ENCODE results near the gene IL1R1.
A peak's percentile ranks its signal among the peaks of the same experiment; 100 is the strongest.
"Not testable (repeated sequence)": the region's sequence is repeated elsewhere in the genome, so short reads cannot be mapped to it uniquely, and the experiment has no call there.

The IL1R1 gene

GRCh38 chr2:102141970-102142828, at the start of gene IL1R1:
TSS of gene IL1R1 (plus strand) at chr2:102142746. CDS start at chr2:102157725, 14,979 bp downstream.
- peak in 1 of 2 experiments; percentile 19 for DNase-seq

GRCh38 chr2:102093662-102094061, 48.9 kb upstream of the IL1R1 start:
- DNase-seq, result no peak

GRCh38 chr2:102094917-102095316, 47.6 kb upstream of the IL1R1 start:
- DNase-seq, result no peak

- DNase-seq, result no peak
Observed at GRCh38 chr2:102096103-102096502, 46.4 kb upstream of the IL1R1 start.

GRCh38 chr2:102098756-102099155, 43.8 kb upstream of the IL1R1 start:
- no peak for DNase-seq

- DNase-seq, result no peak
Observed at GRCh38 chr2:102099536-102100298, 42.8 kb upstream of the IL1R1 start.

GRCh38 chr2:102100371-102101096, 42.0 kb upstream of the IL1R1 start:
- DNase-seq, result no peak

- no peak for DNase-seq
Observed at GRCh38 chr2:102101097-102101848, 41.3 kb upstream of the IL1R1 start.

- no peak for DNase-seq
Observed at GRCh38 chr2:102101849-102102635, 40.5 kb upstream of the IL1R1 start.

- not testable (repeated sequence) for DNase-seq
Observed at GRCh38 chr2:102102636-102102948, 40.0 kb upstream of the IL1R1 start.

- no peak for DNase-seq
Observed at GRCh38 chr2:102103284-102103683, 39.3 kb upstream of the IL1R1 start.

GRCh38 chr2:102103992-102104871, 38.3 kb upstream of the IL1R1 start:
- no peak for DNase-seq

GRCh38 chr2:102106133-102106556, 36.4 kb upstream of the IL1R1 start:
- DNase-seq, result no peak

- DNase-seq, result not testable (repeated sequence)
Observed at GRCh38 chr2:102106813-102107740, 35.5 kb upstream of the IL1R1 start.

GRCh38 chr2:102107741-102108070, 34.8 kb upstream of the IL1R1 start:
- DNase-seq, result no peak

GRCh38 chr2:102109016-102109415, 33.5 kb upstream of the IL1R1 start:
- DNase-seq, result no peak

- DNase-seq, result no peak
Observed at GRCh38 chr2:102110171-102110570, 32.4 kb upstream of the IL1R1 start.

- no peak for DNase-seq
Observed at GRCh38 chr2:102110596-102111334, 31.8 kb upstream of the IL1R1 start.

GRCh38 chr2:102111823-102112222, 30.7 kb upstream of the IL1R1 start:
- DNase-seq, result no peak
